WERI-Rb-1 (cell line): ENCODE measurements around the gene ZNF501.

Source experiments
- DNase-seq: peaks from one replicate; pipeline ENCODE4 v3.0.0-alpha.2; 2020
- H3K27ac ChIP-seq: fragments of 250-450 bp; sonication (Bioruptor Pico); 2 replicates; pipeline ENCODE4 v1.5.1; 2020; ENCODE audit warnings: mild to moderate bottlenecking, moderate library complexity
- H3K27me3 ChIP-seq: fragments of 250-450 bp; sonication (Bioruptor Pico); 2 replicates; pipeline ENCODE4 v1.5.1; 2021; ENCODE audit warnings: mild to moderate bottlenecking, low read depth, moderate library complexity; ENCODE audit not compliant: insufficient read depth, severe bottlenecking
- H3K36me3 ChIP-seq: fragments of 250-450 bp; sonication (Bioruptor Pico); 2 replicates; pipeline ENCODE4 v1.5.1; 2020; ENCODE audit warnings: mild to moderate bottlenecking, moderate library complexity
- H3K4me3 ChIP-seq: 2 replicates; pipeline ENCODE4 v1.5.1; 2011; ENCODE audit warnings: low read depth, mild to moderate bottlenecking, control low read depth, low read length
- H3K9me3 ChIP-seq: fragments of 250-450 bp; sonication (Bioruptor Pico); 2 replicates; pipeline ENCODE4 v1.5.1; 2021; ENCODE audit warnings: mild to moderate bottlenecking, moderate library complexity; ENCODE audit not compliant: severe bottlenecking
- CTCF ChIP-seq: IDR thresholded peaks from 2 replicates; pipeline ENCODE4 v1.5.1; 2011; ENCODE audit warnings: low read depth, mild to moderate bottlenecking, control low read depth, inconsistent platforms, low read length

ZNF501 gene

GRCh38 chr3:44772099-44772442 lies 42.6 kb downstream of the ZNF501 start:
- no peak for DNase-seq
- no peaks in the 10 kb centered on the region for H3K27me3 ChIP-seq
- no peak overlapping the region for H3K4me3 ChIP-seq
- peaks cover 59% of the 10 kb centered on the region for H3K36me3 ChIP-seq
- peaks cover 12% of the 10 kb centered on the region for H3K9me3 ChIP-seq
- H3K27ac ChIP-seq = no peak overlapping the region
- TF ChIP-seq CTCF = no peak

GRCh38 chr3:44782891-44783290 lies 53.5 kb downstream of the ZNF501 start:
- Histone ChIP-seq H3K36me3 (peaks cover 61% of the 10 kb centered on the region), H3K27me3 (no peaks in the 10 kb centered on the region), H3K27ac (no peak overlapping the region; the same call in 1 of the 2 replicates), H3K9me3 (no peaks in the 10 kb centered on the region), H3K4me3 (no peak overlapping the region)
- TF ChIP-seq CTCF = no peak
- DNase-seq = peak; percentile 19
